B cell (primary cell): ENCODE measurements around the gene BACE1-AS. TPM values are rescaled to one million over a fixed set of nuclear protein-coding genes. Genes with fewer than 3 reads are reported as not detected.

Experiments
- ATAC-seq: fragments of 200-7000 bp; cut with Tn5 transposase; one replicate; pipeline ENCODE4 v1.10.0; 2021; ENCODE audit warnings: low read depth, mild to moderate bottlenecking, moderate number of reproducible peaks, moderate library complexity
- CTCF ChIA-PET: fragments of 350-600 bp; sonication (Branson Sonifier 250); formaldehyde crosslinking; loops from one replicate; lab custom pipeline; 2021; ENCODE audit warnings: antibody characterized with exemption, inconsistent platforms; lab: Charles Lee
- POLR2A ChIA-PET: fragments of 350-600 bp; sonication (Branson Sonifier 250); formaldehyde crosslinking; loops from one replicate; lab custom pipeline; 2021; ENCODE audit warnings: antibody characterized with exemption; lab: Charles Lee
- DNase-seq: peaks from one replicate; pipeline ENCODE4 v3.0.0; 2013
- H2AFZ ChIP-seq: 2 replicates; pipeline ENCODE4 v1.6.1; 2012; ENCODE audit warnings: mild to moderate bottlenecking, low read depth, low read length; ENCODE audit not compliant: insufficient read depth, poor library complexity, severe bottlenecking
- H3K27ac ChIP-seq, 2 donors: 1 replicate in 1 of 2; 2 replicates in 1 of 2; pipeline ENCODE4 v1.5.1; 2012 to 2013; ENCODE audit warnings: low read length in 2 of 2, mild to moderate bottlenecking in 2 of 2, moderate library complexity in 1 of 2
- H3K27me3 ChIP-seq, 4 experiments: fragments of 200-600 bp in 1 of 4; sonication (generic) in 1 of 4; replicated peaks in 1 of 4; 1 replicate in 2 of 4; 2 replicates in 2 of 4; pipeline versions ENCODE4 v1.6.1 to v1.7.0; 2013 to 2016; ENCODE audit warnings: low read length in 3 of 4, mild to moderate bottlenecking in 2 of 4, mixed read lengths in 1 of 4, moderate library complexity in 1 of 4; ENCODE audit not compliant: insufficient read depth in 4 of 4, control insufficient read depth in 3 of 4; ENCODE audit errors: control extremely low read depth in 1 of 4
- H3K36me3 ChIP-seq, 2 experiments: replicated peaks in 1 of 2; 1 replicate in 1 of 2; 2 replicates in 1 of 2; pipeline versions ENCODE4 v1.6.1 to v1.7.1; 2013; ENCODE audit warnings: low read length in 1 of 2; ENCODE audit not compliant: insufficient read depth in 2 of 2, control insufficient read depth in 1 of 2; ENCODE audit errors: control extremely low read depth in 1 of 2, extremely low read depth in 1 of 2
- H3K4me1 ChIP-seq, 2 donors: fragments of 200-600 bp in 1 of 2; sonication (generic) in 1 of 2; 1 replicate in 1 of 2; 2 replicates in 1 of 2; pipeline versions ENCODE4 v1.5.1 to v1.6.1; 2013 to 2017; ENCODE audit warnings: low read length in 2 of 2; ENCODE audit not compliant: control insufficient read depth in 2 of 2, insufficient read depth in 2 of 2
- H3K4me2 ChIP-seq: replicated peaks from 2 replicates; pipeline ENCODE3; 2012; ENCODE audit warnings: mild to moderate bottlenecking, low read depth, low read length; ENCODE audit not compliant: poor library complexity, severe bottlenecking
- H3K4me3 ChIP-seq, 5 experiments: fragments of 200-600 bp in 1 of 5; sonication (generic) in 1 of 5; 1 replicate in 3 of 5; 2 replicates in 2 of 5; pipeline versions ENCODE4 v1.5.1 to v1.7.0; 2011 to 2016; ENCODE audit warnings: low read length in 4 of 5, mild to moderate bottlenecking in 4 of 5, low read depth in 2 of 5, control low read depth in 1 of 5, moderate library complexity in 1 of 5; ENCODE audit not compliant: insufficient read depth in 1 of 5; ENCODE audit errors: control extremely low read depth in 1 of 5, extremely low read depth in 1 of 5
- H3K79me2 ChIP-seq: fragments of 200-600 bp; sonication (generic); one replicate; pipeline ENCODE4 v1.6.0; 2016; ENCODE audit warnings: low read length; ENCODE audit not compliant: control insufficient read depth, insufficient read depth
- H3K9ac ChIP-seq: fragments of 200-600 bp; sonication (generic); 2 replicates; pipeline ENCODE4 v1.6.1; 2017; ENCODE audit warnings: mild to moderate bottlenecking, low read length, moderate library complexity
- H3K9me3 ChIP-seq, 3 donors: one replicate each; pipeline versions ENCODE4 v1.6.1 to v1.7.1; 2013; ENCODE audit warnings: low read length in 2 of 3; ENCODE audit not compliant: control insufficient read depth in 2 of 3, insufficient read depth in 1 of 3; ENCODE audit errors: control extremely low read depth in 1 of 3
- H4K20me1 ChIP-seq: 2 replicates; pipeline ENCODE4 v1.6.0; 2012; ENCODE audit warnings: mild to moderate bottlenecking, low read length; ENCODE audit not compliant: insufficient read depth, control insufficient read depth, poor library complexity, severe bottlenecking
- H3K27ac Mint-ChIP-seq: one replicate; pipeline ENCODE4 v1.8.0; 2021; ENCODE audit warnings: mixed read lengths
- H3K27me3 Mint-ChIP-seq: one replicate; pipeline ENCODE4 v1.8.0; 2021; ENCODE audit warnings: mixed read lengths
- H3K4me1 Mint-ChIP-seq: one replicate; pipeline ENCODE4 v1.8.0; 2021; ENCODE audit warnings: mixed read lengths
- H3K4me3 Mint-ChIP-seq: one replicate; pipeline ENCODE4 v1.8.0; 2021; ENCODE audit warnings: mixed read lengths
- H3K9me3 Mint-ChIP-seq: one replicate; pipeline ENCODE4 v1.8.0; 2022; ENCODE audit warnings: mixed read lengths; ENCODE audit not compliant: insufficient read depth
- CTCF ChIP-seq: fragments of 200-600 bp; IDR thresholded peaks from one replicate; pipeline ENCODE4 v1.8.0; 2022; ENCODE audit warnings: antibody characterized with exemption, mild to moderate bottlenecking
- EZH2 ChIP-seq: IDR thresholded peaks from 2 replicates; pipeline ENCODE4 v1.6.1; 2012; ENCODE audit warnings: borderline replicate concordance, low read depth, mild to moderate bottlenecking, moderate library complexity, low read length; ENCODE audit not compliant: insufficient read depth, poor library complexity, severe bottlenecking
- WGBS: methylation state at CpG from one replicate; pipeline ENCODE4 v1.1.5; 2013; ENCODE audit warnings: missing lambda C conversion rate; ENCODE audit not compliant: insufficient coverage; 5-methylcytosine and 5-hydroxymethylcytosine counted together
- intact Hi-C: fragments of 100-400 bp; cut with micrococcal nuclease; formaldehyde crosslinking; loops from one replicate; pipeline ENCODE4 v1.10.0; 2022
- polyA plus RNA-seq: library from polyadenylated mRNA; depleted of rRNA; stranded (reverse); fragments of >200 nt; gene quantifications from 2 replicates; pipeline ENCODE4 v1.2.3, GENCODE V29; 2012
- total RNA-seq, 2 donors: library from RNA; stranded (reverse); fragments of 120-200 nt in 1 of 2; gene quantifications; 1 replicate in 1 of 2; 2 replicates in 1 of 2; pipeline versions ENCODE4 v1.2.3 to v1.2.4, GENCODE V29; 2013 to 2022

BACE1-AS gene
- total and polyA plus RNA-seq, 2 donors (not counting 1 experiment from before 2014, with no cell fraction given) = 3.5 to 11.2 TPM

- intact Hi-C loops = no loop called here
- Mint-ChIP-seq H3K27me3 (peaks cover 43% of the 10 kb centered on the region), H3K9me3 (no peaks in the 10 kb centered on the region), H3K4me1 (peaks cover 12% of the 10 kb centered on the region), H3K27ac (no peak within 1 kb of the TSS), H3K4me3 (peak within 1 kb of the TSS; percentile 83)
- Histone ChIP-seq H3K27ac (no peak within 1 kb of the TSS), H2AFZ (peak within 1 kb of the TSS; percentile 66), H3K4me1 (peaks cover 16 to 19% of the 10 kb centered on the region in 2 donors), H3K4me3 (peak within 1 kb of the TSS in 4 of 5 experiments; percentile 35 to 54 (median 52)), H3K36me3 (no peaks in the 10 kb centered on the region), H3K9me3 (peaks cover 0 to 7% (median 0%) of the 10 kb centered on the region in 3 donors), H3K4me2 (peak within 1 kb of the TSS; percentile 91), H4K20me1 (no peaks in the 10 kb centered on the region), H3K27me3 (peaks cover 0 to 32% (median 20%) of the 10 kb centered on the region in 4 experiments), H3K79me2 (no peaks in the 10 kb centered on the region), H3K9ac (peak within 1 kb of the TSS; percentile 51)
- POLR2A ChIA-PET = no interaction called here
- DNase-seq (peak; percentile 10), ATAC-seq (peak; percentile 28)
- WGBS = 21% methylated on average over 29 of the region's 29 CpGs
- TF ChIP-seq CTCF (no peak), EZH2 (no peak)
- CTCF ChIA-PET = interaction anchor here (1.3 to 1.6 kb wide), 2 partner anchors 11 to 12 kb away, joined by 4 to 5 read pairs; partner anchors contain the start of gene CEP164
Measured at GRCh38 chr11:117316197-117316961, 25.2 kb downstream of the BACE1-AS start, which contains the start of gene BACE1. BACE1 (minus strand) TSS chr11:117316256; CDS start chr11:117315795, 461 bp downstream.

GRCh38 chr11:117318738-117319137 lies 27.6 kb downstream of the BACE1-AS start:
- H3K9me3 ChIP-seq = peaks cover 0 to 7% (median 0%) of the 10 kb centered on the region in 3 donors
- CTCF ChIA-PET = no interaction called here
- DNase-seq = no peak
- no peaks in the 10 kb centered on the region for H3K79me2 ChIP-seq
- 100% methylated on average over 4 of the region's 7 CpGs for WGBS
- Mint-ChIP-seq H3K9me3 (no peaks in the 10 kb centered on the region), H3K27me3 (peaks cover 31% of the 10 kb centered on the region), H3K4me1 (peaks cover 12% of the 10 kb centered on the region), H3K27ac (no peak overlapping the region), H3K4me3 (no peak overlapping the region)
- intact Hi-C loops = no loop called here
- H3K36me3 ChIP-seq = no peaks in the 10 kb centered on the region
- no peak for TF ChIP-seq EZH2
- no peak for TF ChIP-seq CTCF
- POLR2A ChIA-PET = no interaction called here
- H3K4me1 ChIP-seq = peaks cover 16 to 19% of the 10 kb centered on the region in 2 donors
- no peak for ATAC-seq
- no peak overlapping the region for H3K4me3 ChIP-seq
- H3K27ac ChIP-seq = no peak overlapping the region
- H2AFZ ChIP-seq = no peak overlapping the region
- no peak overlapping the region for H3K9ac ChIP-seq
- H3K4me2 ChIP-seq = no peak overlapping the region
- peaks cover 0 to 32% (median 20%) of the 10 kb centered on the region in 4 experiments for H3K27me3 ChIP-seq
- H4K20me1 ChIP-seq = no peaks in the 10 kb centered on the region
